EL (cell line): Measurements from ENCODE around the gene PECR.
"Not testable (repeated sequence)": the region's sequence is repeated elsewhere in the genome, so short reads cannot be mapped to it uniquely, and the experiment has no call there.

Source experiments
- DNase-seq: peaks from one replicate; pipeline ENCODE4 v3.0.0-alpha.2; 2016

Gene PECR

DNA sequence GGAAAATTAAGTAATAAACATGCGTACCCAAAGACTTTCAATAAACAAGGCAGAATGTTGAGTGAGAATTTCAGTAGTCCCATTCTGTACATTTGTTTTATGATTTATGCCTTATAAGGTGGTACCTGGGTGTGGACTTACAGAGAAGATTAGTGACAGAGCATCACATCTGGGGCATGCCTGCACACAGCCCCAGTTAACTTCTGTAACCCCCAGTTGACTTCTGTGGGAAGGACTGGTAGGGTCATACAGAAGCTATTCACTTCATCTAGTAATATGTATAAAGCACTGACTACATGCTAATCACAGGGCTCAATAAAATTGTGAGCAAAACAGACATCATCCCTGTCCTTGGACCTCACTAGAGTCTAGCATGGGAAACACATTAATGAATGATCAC, 84.4 kb downstream of the PECR start:
- DNase-seq, result no peak

DNA sequence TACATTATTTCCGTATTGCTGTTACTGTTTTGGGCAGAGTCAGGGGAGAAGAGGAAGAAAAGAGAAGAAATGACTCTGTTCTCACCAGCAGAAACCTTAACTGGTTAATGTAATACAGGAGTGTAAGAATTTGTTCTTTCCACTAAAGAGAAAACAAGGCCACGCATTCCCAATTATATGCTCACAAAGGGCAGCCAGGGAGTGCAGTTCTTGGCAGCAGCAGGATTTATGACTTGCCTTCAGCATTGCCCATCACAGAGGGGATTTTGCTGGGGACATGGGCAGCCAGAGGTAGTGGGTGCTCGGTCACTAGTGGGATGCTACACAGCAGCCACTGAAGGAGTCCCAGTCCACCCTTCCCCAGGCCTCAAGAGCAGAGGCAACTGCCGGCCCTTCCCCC, 86.7 kb downstream of the PECR start:
- DNase-seq, result no peak

- not testable (repeated sequence) for DNase-seq
Measured at GRCh38 chr2:215988556-215989207, 92.9 kb downstream of the PECR start.
